Sciatic nerve (tissue), 2 donors: ENCODE data around the gene CCDC137. TPM values are rescaled to one million over a fixed set of nuclear protein-coding genes. Genes with fewer than 3 reads are reported as not detected.

Source experiments
- ATAC-seq: fragments of 200-7000 bp; cut with Tn5 transposase; one replicate; pipeline ENCODE4 v1.9.1; 2020; ENCODE audit warnings: mild to moderate bottlenecking, moderate library complexity
- DNase-seq: peaks from one replicate; pipeline ENCODE4 v3.0.0-alpha.2; 2020; ENCODE audit warnings: low spot score
- intact Hi-C: fragments of 100-400 bp; cut with DNase I; formaldehyde crosslinking; loops from one replicate; pipeline ENCODE4 v1.14.2; 2022
- total RNA-seq: library from RNA; stranded (reverse); fragmentation: NEBNext Ultra II Directional; extraction: Animal tissue kit (Norgen Biotek cat#: 25700); gene quantifications from one replicate; pipeline ENCODE4 v1.2.1, GENCODE V29; 2021
- donor health status: DM: no; HTN: no; CAD: no.
- donor health status: DM: no; HTN: no; CAD: no.

CCDC137 gene
- total RNA-seq, 1 donor from 2014 or later, result 10.2 TPM

- intact Hi-C loops, result no loop called here
- ATAC-seq, result no peak
- DNase-seq, result no peak
Observed at GRCh38 chr17:81695211-81695610, 28.7 kb downstream of the CCDC137 start.

- ATAC-seq (no peak), DNase-seq (no peak)
- intact Hi-C loops, result no loop called here
Observed at GRCh38 chr17:81695801-81696200, 29.3 kb downstream of the CCDC137 start.

GRCh38 chr17:81696218-81696941 lies 29.8 kb downstream of the CCDC137 start:
- intact Hi-C loops, result no loop called here
- ATAC-seq (no peak), DNase-seq (no peak)

- DNase-seq (no peak), ATAC-seq (no peak)
- intact Hi-C loops, result no loop called here
Observed at GRCh38 chr17:81697261-81698044, 30.9 kb downstream of the CCDC137 start.

- DNase-seq (no peak), ATAC-seq (no peak)
- intact Hi-C loops, result no loop called here
Observed at GRCh38 chr17:81700353-81701287, 34.1 kb downstream of the CCDC137 start.

- intact Hi-C loops, result no loop called here
- no peak for ATAC-seq
- no peak for DNase-seq
Observed at GRCh38 chr17:81701288-81702071, 34.9 kb downstream of the CCDC137 start.

GRCh38 chr17:81702934-81703746 lies 36.6 kb downstream of the CCDC137 start, which contains the start of gene MRPL12:
Gene MRPL12, plus strand, starts transcription at chr17:81703367. Its CDS starts 135 bp downstream, at chr17:81703502.
- peak; percentile 96 for ATAC-seq
- DNase-seq, result peak; percentile 96
- intact Hi-C loops, result no loop called here

- no peak for ATAC-seq
Observed at GRCh38 chr17:81703747-81704654, 37.5 kb downstream of the CCDC137 start.

GRCh38 chr17:81705518-81706231 lies 39.1 kb downstream of the CCDC137 start:
- intact Hi-C loops, result no loop called here
- no peak for DNase-seq
- no peak for ATAC-seq

More at GRCh38 chr17:81703747-81704654, 37.5 kb downstream of the CCDC137 start:
- no peak for DNase-seq
- intact Hi-C loops, result no loop called here

GRCh38 chr17:81706232-81706611 lies 39.7 kb downstream of the CCDC137 start:
- DNase-seq, result no peak
- ATAC-seq, result no peak
- intact Hi-C loops, result no loop called here

- intact Hi-C loops, result no loop called here
- no peak for ATAC-seq
- no peak for DNase-seq
Observed at GRCh38 chr17:81706757-81707624, 40.5 kb downstream of the CCDC137 start.

GRCh38 chr17:81707725-81708646 lies 41.4 kb downstream of the CCDC137 start:
- ATAC-seq, result no peak
- intact Hi-C loops, result no loop called here
- no peak for DNase-seq

GRCh38 chr17:81708739-81709185 lies 42.2 kb downstream of the CCDC137 start:
- DNase-seq, result no peak
- intact Hi-C loops, result no loop called here
- no peak for ATAC-seq
